Liver (tissue), 9 donors: ENCODE data around the gene CBX4. TPM values are rescaled to one million over a fixed set of nuclear protein-coding genes. Genes with fewer than 3 reads are reported as not detected.

ENCODE experiments used
- DNase-seq: peaks from one replicate; pipeline ENCODE4 v3.0.0-alpha.2; 2017; ENCODE audit warnings: low spot score
- H3K27ac ChIP-seq, 2 donors: one replicate each; pipeline ENCODE4 v1.7.0; 2013; ENCODE audit warnings: inconsistent platforms in 2 of 2, low read length in 2 of 2, control low read depth in 1 of 2, low read depth in 1 of 2, mild to moderate bottlenecking in 1 of 2
- H3K27me3 ChIP-seq, 4 donors: one replicate each; pipeline versions ENCODE4 v1.6.1 to v1.7.0; 2013; ENCODE audit warnings: low read length in 3 of 4, inconsistent platforms in 1 of 4, mild to moderate bottlenecking in 1 of 4, moderate library complexity in 1 of 4; ENCODE audit not compliant: control insufficient read depth in 4 of 4, insufficient read depth in 4 of 4
- H3K36me3 ChIP-seq, 4 donors: one replicate each; pipeline versions ENCODE4 v1.6.1 to v1.7.0; 2013; ENCODE audit warnings: low read length in 3 of 4, mild to moderate bottlenecking in 3 of 4, low read depth in 1 of 4, moderate library complexity in 1 of 4; ENCODE audit not compliant: control insufficient read depth in 4 of 4, insufficient read depth in 3 of 4
- H3K4me1 ChIP-seq, 4 donors: one replicate each; pipeline versions ENCODE4 v1.6.1 to v1.7.0; 2013; ENCODE audit warnings: low read length in 3 of 4, mild to moderate bottlenecking in 3 of 4, moderate library complexity in 1 of 4; ENCODE audit not compliant: control insufficient read depth in 4 of 4, insufficient read depth in 4 of 4
- H3K4me3 ChIP-seq, 3 donors: one replicate each; pipeline versions ENCODE4 v1.6.1 to v1.7.0; 2013; ENCODE audit warnings: low read length in 3 of 3, control low read depth in 1 of 3, low read depth in 1 of 3, mild to moderate bottlenecking in 1 of 3
- H3K9ac ChIP-seq, 2 donors: one replicate each; pipeline ENCODE4 v1.7.0; 2013; ENCODE audit warnings: low read length in 2 of 2, mild to moderate bottlenecking in 2 of 2, moderate library complexity in 2 of 2, control low read depth in 1 of 2, low read depth in 1 of 2
- H3K9me3 ChIP-seq, 4 donors: one replicate each; pipeline versions ENCODE4 v1.6.1 to v1.7.0; 2013; ENCODE audit warnings: low read length in 3 of 4; ENCODE audit not compliant: control insufficient read depth in 4 of 4
- ATF3 ChIP-seq: IDR thresholded peaks from 2 replicates; pipeline ENCODE4 v1.6.1; 2016; ENCODE audit warnings: antibody characterized with exemption
- CTCF ChIP-seq: fragments of 150-350 bp; IDR thresholded peaks from 2 replicates; pipeline ENCODE4 v1.5.1; 2017; ENCODE audit warnings: improper control_type of control experiment, low read depth, low read length; ENCODE audit not compliant: missing input control
- EGR1 ChIP-seq, 2 donors: IDR thresholded peaks; 2 replicates each; pipeline ENCODE4 v1.6.1; 2016 to 2018; ENCODE audit warnings: antibody characterized with exemption in 2 of 2, low read depth in 2 of 2
- FOXA1 ChIP-seq: IDR thresholded peaks from 2 replicates; pipeline ENCODE4 v1.6.1; 2016; ENCODE audit warnings: antibody characterized with exemption
- FOXA2 ChIP-seq: IDR thresholded peaks from 2 replicates; pipeline ENCODE4 v1.6.1; 2016; ENCODE audit warnings: antibody characterized with exemption
- GABPA ChIP-seq, 2 donors: IDR thresholded peaks in 1 of 2; conservative IDR thresholded peaks in 1 of 2; 2 replicates each; pipeline ENCODE4 v1.6.1; 2016; ENCODE audit warnings: antibody characterized with exemption in 2 of 2, mild to moderate bottlenecking in 1 of 2, moderate library complexity in 1 of 2
- HNF4A ChIP-seq, 2 donors: conservative IDR thresholded peaks; 2 replicates each; pipeline ENCODE4 v1.6.1; 2016; ENCODE audit warnings: antibody characterized with exemption in 2 of 2, mild to moderate bottlenecking in 2 of 2
- HNF4G ChIP-seq: IDR thresholded peaks from 2 replicates; pipeline ENCODE4 v1.6.1; 2016; ENCODE audit warnings: antibody characterized with exemption
- JUND ChIP-seq, 2 donors: IDR thresholded peaks; 2 replicates each; pipeline ENCODE4 v1.6.1; 2016; ENCODE audit warnings: antibody characterized with exemption in 2 of 2
- MAX ChIP-seq: IDR thresholded peaks from 2 replicates; pipeline ENCODE4 v1.6.1; 2016; ENCODE audit warnings: antibody characterized with exemption
- NR2F2 ChIP-seq: IDR thresholded peaks from 2 replicates; pipeline ENCODE4 v1.6.1; 2016; ENCODE audit warnings: antibody characterized with exemption
- RAD21 ChIP-seq, 2 donors: IDR thresholded peaks; 2 replicates each; pipeline ENCODE4 v1.6.1; 2016; ENCODE audit warnings: antibody characterized with exemption in 2 of 2, mild to moderate bottlenecking in 2 of 2
- REST ChIP-seq: IDR thresholded peaks from 2 replicates; pipeline ENCODE4 v1.6.1; 2016; ENCODE audit warnings: antibody characterized with exemption, mild to moderate bottlenecking
- RXRA ChIP-seq, 2 donors: IDR thresholded peaks; 2 replicates each; pipeline ENCODE4 v1.6.1; 2017 to 2018; ENCODE audit warnings: antibody characterized with exemption in 2 of 2, mild to moderate bottlenecking in 1 of 2
- SP1 ChIP-seq: IDR thresholded peaks from 2 replicates; pipeline ENCODE4 v1.6.1; 2018; ENCODE audit warnings: antibody characterized with exemption, mild to moderate bottlenecking
- TAF1 ChIP-seq: conservative IDR thresholded peaks from 2 replicates; pipeline ENCODE4 v1.6.1; 2016; ENCODE audit warnings: antibody characterized with exemption, mild to moderate bottlenecking
- YY1 ChIP-seq: IDR thresholded peaks from 2 replicates; pipeline ENCODE4 v1.6.1; 2016; ENCODE audit warnings: antibody characterized with exemption, mild to moderate bottlenecking
- ZBTB33 ChIP-seq: IDR thresholded peaks from 2 replicates; pipeline ENCODE4 v1.6.1; 2016; ENCODE audit warnings: antibody characterized with exemption
- WGBS: extraction: QIAGEN DNeasy Blood & Tissue Kit; methylation state at CpG from one replicate; pipeline ENCODE4 v1.1.7; 2013; 5-methylcytosine and 5-hydroxymethylcytosine counted together
- polyA plus RNA-seq, 2 donors: library from polyadenylated mRNA; stranded (reverse) in 1 of 2; unstranded in 1 of 2; fragments of 200-250 nt in 1 of 2; fragments of >200 nt in 1 of 2; fragmentation: Nextera tagmentation in 1 of 2; extraction: Ambion mirVana in 1 of 2; gene quantifications; one replicate each; pipeline versions ENCODE4 v1.2.1 to v1.2.3, GENCODE V29; 2013 to 2015
- total RNA-seq, 2 donors: library from RNA; depleted of rRNA; stranded (reverse); fragments of >200 nt; gene quantifications; one replicate each; pipeline ENCODE4 v1.2.3, GENCODE V29; 2014
- donor health status: healthy.
- donor health status: healthy.
- donor health status: healthy.
- donor health status: healthy.
- donor health status: healthy.

CBX4 gene
- total and polyA plus RNA-seq, 4 donors = 4.8 to 8.9 (median 6.3) TPM

GRCh38 chr17:79888009-79888540 is 48.8 kb upstream of the CBX4 start:
- Histone ChIP-seq H3K4me3 (no peak overlapping the region), H3K9ac (no peak overlapping the region), H3K27ac (no peak overlapping the region), H3K36me3 (no peaks in the 10 kb centered on the region), H3K9me3 (no peaks in the 10 kb centered on the region), H3K27me3 (no peaks in the 10 kb centered on the region), H3K4me1 (peaks cover 0 to 6% (median 5%) of the 10 kb centered on the region in 4 donors)
- DNase-seq = no peak
- WGBS = 91% methylated on average over 17 of the region's 17 CpGs
- TF ChIP-seq EGR1 (IDR thresholded peaks at IDR 0.05; ENCODE audit: low read depth in 2 of 2) (no peak), FOXA1 (no peak), MAX (no peak), JUND (IDR thresholded peaks at IDR 0.05) (no peak)

GRCh38 chr17:79887451-79887991 is 48.3 kb upstream of the CBX4 start:
- DNase-seq = no peak
- no peaks in the 10 kb centered on the region for H3K36me3 ChIP-seq
- TF ChIP-seq CTCF (no peak), HNF4G (no peak), FOXA2 (no peak), REST (no peak), FOXA1 (no peak), GABPA (IDR thresholded peaks at IDR 0.05 in 1 of 2, conservative IDR thresholded peaks at IDR 0.05 in 1 of 2) (no peak), MAX (no peak), NR2F2 (no peak), RAD21 (IDR thresholded peaks at IDR 0.05) (no peak), SP1 (no peak), HNF4A (conservative IDR thresholded peaks at IDR 0.05) (no peak), EGR1 (IDR thresholded peaks at IDR 0.05; ENCODE audit: low read depth in 2 of 2) (no peak), RXRA (IDR thresholded peaks at IDR 0.05) (no peak), TAF1 (no peak), JUND (IDR thresholded peaks at IDR 0.05) (no peak), ATF3 (no peak), YY1 (no peak), ZBTB33 (no peak)
- no peaks in the 10 kb centered on the region for H3K27me3 ChIP-seq
- 91% methylated on average over 14 of the region's 14 CpGs for WGBS
- no peak overlapping the region for H3K9ac ChIP-seq
- no peak overlapping the region for H3K27ac ChIP-seq
- H3K4me1 ChIP-seq = peaks cover 0 to 6% (median 5%) of the 10 kb centered on the region in 4 donors
- no peak overlapping the region for H3K4me3 ChIP-seq
- no peaks in the 10 kb centered on the region for H3K9me3 ChIP-seq
